Mesenchymal stem cell (in vitro differentiated cells and primary cell): ENCODE results near the gene FAF1.

Experiments used
- DNase-seq: peaks from one replicate; pipeline ENCODE4 v3.0.0-alpha.2; 2013
- H2AFZ ChIP-seq: one replicate; pipeline ENCODE4 v1.6.1; 2013; ENCODE audit warnings: low read depth, mild to moderate bottlenecking, control low read depth, inconsistent platforms, low read length, moderate library complexity
- H2AK5ac ChIP-seq: 2 replicates; pipeline ENCODE4 v1.6.1; 2013; ENCODE audit warnings: low read length, moderate library complexity, mild to moderate bottlenecking, inconsistent platforms; ENCODE audit not compliant: severe bottlenecking
- H2BK120ac ChIP-seq: one replicate; pipeline ENCODE4 v1.6.1; 2013; ENCODE audit warnings: low read depth, mild to moderate bottlenecking, inconsistent platforms, low read length, moderate library complexity
- H2BK12ac ChIP-seq, 2 experiments: one replicate each; pipeline ENCODE4 v1.6.1; 2013; ENCODE audit warnings: inconsistent platforms in 2 of 2, low read length in 2 of 2, mild to moderate bottlenecking in 2 of 2, moderate library complexity in 2 of 2, control low read depth in 1 of 2
- H2BK15ac ChIP-seq: one replicate; pipeline ENCODE4 v1.6.1; 2013; ENCODE audit warnings: mild to moderate bottlenecking, low read depth, inconsistent platforms; ENCODE audit not compliant: poor library complexity, severe bottlenecking
- H2BK5ac ChIP-seq: 2 replicates; pipeline ENCODE4 v1.6.1; 2013; ENCODE audit warnings: low read depth, mild to moderate bottlenecking, low read length, control low read depth, inconsistent platforms; ENCODE audit not compliant: poor library complexity, severe bottlenecking
- H3K14ac ChIP-seq, 2 experiments: one replicate each; pipeline ENCODE4 v1.6.1; 2013; ENCODE audit warnings: inconsistent platforms in 2 of 2, low read length in 2 of 2, control low read depth in 1 of 2, mild to moderate bottlenecking in 1 of 2, moderate library complexity in 1 of 2
- H3K18ac ChIP-seq, 2 experiments: one replicate each; pipeline ENCODE4 v1.6.1; 2013; ENCODE audit warnings: inconsistent platforms in 2 of 2, low read length in 2 of 2, control low read depth in 1 of 2, low read depth in 1 of 2, mild to moderate bottlenecking in 1 of 2
- H3K23ac ChIP-seq, 2 experiments: one replicate each; pipeline ENCODE4 v1.6.1; 2013; ENCODE audit warnings: inconsistent platforms in 2 of 2, low read length in 2 of 2, mild to moderate bottlenecking in 2 of 2, moderate library complexity in 2 of 2, control low read depth in 1 of 2
- H3K27ac ChIP-seq: 2 replicates; pipeline ENCODE4 v1.5.1; 2013; ENCODE audit warnings: mild to moderate bottlenecking, moderate library complexity, low read length, control low read depth, inconsistent platforms; ENCODE audit not compliant: poor library complexity, severe bottlenecking
- H3K27me3 ChIP-seq, 2 experiments: 2 replicates each; pipeline versions ENCODE4 v1.6.1 to v1.7.0; 2013; ENCODE audit warnings: low read length in 2 of 2, mild to moderate bottlenecking in 2 of 2, moderate library complexity in 2 of 2, control low read depth in 1 of 2, inconsistent platforms in 1 of 2; ENCODE audit not compliant: control insufficient read depth in 1 of 2, insufficient read depth in 1 of 2
- H3K36me3 ChIP-seq, 2 experiments: 2 replicates each; pipeline versions ENCODE4 v1.6.1 to v1.7.0; 2013; ENCODE audit warnings: low read length in 2 of 2, control low read depth in 1 of 2, inconsistent platforms in 1 of 2, low read depth in 1 of 2, mild to moderate bottlenecking in 1 of 2; ENCODE audit not compliant: insufficient read depth in 2 of 2, control insufficient read depth in 1 of 2
- H3K4ac ChIP-seq, 2 experiments: one replicate each; pipeline ENCODE4 v1.6.1; 2013; ENCODE audit warnings: inconsistent platforms in 2 of 2, low read length in 2 of 2, mild to moderate bottlenecking in 2 of 2, moderate library complexity in 2 of 2, control low read depth in 1 of 2, low read depth in 1 of 2
- H3K4me1 ChIP-seq: 2 replicates; pipeline ENCODE4 v1.6.1; 2013; ENCODE audit warnings: low read depth, low read length, control low read depth; ENCODE audit not compliant: control insufficient read depth, insufficient read depth
- H3K4me2 ChIP-seq: 2 replicates; pipeline ENCODE4 v1.6.1; 2013; ENCODE audit warnings: low read length, mild to moderate bottlenecking, inconsistent platforms; ENCODE audit not compliant: poor library complexity, severe bottlenecking
- H3K4me3 ChIP-seq, 2 experiments: 2 replicates each; pipeline versions ENCODE4 v1.5.1 to v1.7.0; 2013; ENCODE audit warnings: low read length in 2 of 2, mild to moderate bottlenecking in 2 of 2, control low read depth in 1 of 2, low read depth in 1 of 2; ENCODE audit not compliant: insufficient read depth in 1 of 2
- H3K79me1 ChIP-seq: replicated peaks from 2 replicates; pipeline ENCODE4 v1.6.1; 2013; ENCODE audit warnings: mild to moderate bottlenecking, control low read depth, low read length, inconsistent platforms; ENCODE audit not compliant: poor library complexity, severe bottlenecking
- H3K9ac ChIP-seq: 2 replicates; pipeline ENCODE4 v1.7.0; 2013; ENCODE audit warnings: mild to moderate bottlenecking, low read length, moderate library complexity
- H3K9me3 ChIP-seq: 2 replicates; pipeline ENCODE4 v1.7.0; 2013; ENCODE audit warnings: mild to moderate bottlenecking, low read length; ENCODE audit not compliant: control insufficient read depth
- H4K8ac ChIP-seq: one replicate; pipeline ENCODE4 v1.6.1; 2013; ENCODE audit warnings: inconsistent platforms, mild to moderate bottlenecking, low read length, moderate library complexity
- H4K91ac ChIP-seq: one replicate; pipeline ENCODE4 v1.6.1; 2013; ENCODE audit warnings: mild to moderate bottlenecking, low read length, inconsistent platforms
- WGBS: methylation state at CpG from one replicate; pipeline ENCODE4 v1.1.7; 2013; ENCODE audit warnings: mixed read lengths; 5-methylcytosine and 5-hydroxymethylcytosine counted together

FAF1 gene

GRCh38 chr1:50724626-50725286 lies 235.3 kb downstream of the FAF1 start:
- H2BK5ac ChIP-seq: no peak overlapping the region
- H3K4me2 ChIP-seq: no peak overlapping the region
- DNase-seq: no peak
- no peak overlapping the region for H2AFZ ChIP-seq
- no peak overlapping the region for H2BK12ac ChIP-seq
- H3K23ac ChIP-seq: no peak overlapping the region
- no peaks in the 10 kb centered on the region for H3K27me3 ChIP-seq
- H3K79me1 ChIP-seq: no peaks in the 10 kb centered on the region
- H4K8ac ChIP-seq: no peak overlapping the region
- H4K91ac ChIP-seq: no peak overlapping the region
- no peaks in the 10 kb centered on the region for H3K4me1 ChIP-seq
- no peak overlapping the region for H3K27ac ChIP-seq
- H2BK15ac ChIP-seq: no peak overlapping the region
- H2BK120ac ChIP-seq: no peak overlapping the region
- H2AK5ac ChIP-seq: no peak overlapping the region
- no peaks in the 10 kb centered on the region for H3K9me3 ChIP-seq
- H3K4me3 ChIP-seq: no peak overlapping the region
- H3K18ac ChIP-seq: no peak overlapping the region
- no peak overlapping the region for H3K9ac ChIP-seq
- 94% methylated on average over 4 of the region's 4 CpGs for WGBS
- H3K4ac ChIP-seq: no peak overlapping the region
- peaks cover 3 to 12% of the 10 kb centered on the region in 2 experiments for H3K36me3 ChIP-seq
- no peak overlapping the region for H3K14ac ChIP-seq

GRCh38 chr1:50720457-50721053 lies 239.5 kb downstream of the FAF1 start:
- Histone ChIP-seq H3K4me3 (no peak overlapping the region), H2BK5ac (no peak overlapping the region), H2BK120ac (no peak overlapping the region), H2BK12ac (no peak overlapping the region), H2AK5ac (no peak overlapping the region), H2BK15ac (no peak overlapping the region), H3K27ac (no peak overlapping the region), H3K14ac (no peak overlapping the region), H3K4ac (no peak overlapping the region), H3K27me3 (no peaks in the 10 kb centered on the region), H3K9ac (no peak overlapping the region), H3K18ac (no peak overlapping the region), H3K4me2 (no peak overlapping the region), H3K4me1 (no peaks in the 10 kb centered on the region), H3K9me3 (no peaks in the 10 kb centered on the region), H2AFZ (no peak overlapping the region), H4K8ac (no peak overlapping the region), H4K91ac (no peak overlapping the region), H3K23ac (no peak overlapping the region), H3K79me1 (peaks cover 5% of the 10 kb centered on the region), H3K36me3 (peaks cover 4 to 12% of the 10 kb centered on the region in 2 experiments)
- DNase-seq: no peak
- WGBS: 74% methylated on average over 3 of the region's 4 CpGs

GRCh38 chr1:50719126-50719525 lies 240.9 kb downstream of the FAF1 start:
- no peaks in the 10 kb centered on the region for H3K9me3 ChIP-seq
- no peak overlapping the region for H3K27ac ChIP-seq
- H2BK15ac ChIP-seq: no peak overlapping the region
- H4K91ac ChIP-seq: no peak overlapping the region
- H2AFZ ChIP-seq: no peak overlapping the region
- H3K14ac ChIP-seq: no peak overlapping the region
- 71% methylated on average over 1 of the region's 1 CpG for WGBS
- no peak for DNase-seq
- H4K8ac ChIP-seq: no peak overlapping the region
- H3K4ac ChIP-seq: no peak overlapping the region
- no peaks in the 10 kb centered on the region for H3K4me1 ChIP-seq
- H3K79me1 ChIP-seq: peaks cover 5% of the 10 kb centered on the region
- no peak overlapping the region for H3K4me3 ChIP-seq
- no peak overlapping the region for H3K18ac ChIP-seq
- no peak overlapping the region for H3K23ac ChIP-seq
- H2BK5ac ChIP-seq: no peak overlapping the region
- no peak overlapping the region for H2BK120ac ChIP-seq
- no peak overlapping the region for H3K4me2 ChIP-seq
- H3K36me3 ChIP-seq: peaks cover 4 to 12% of the 10 kb centered on the region in 2 experiments
- no peaks in the 10 kb centered on the region for H3K27me3 ChIP-seq
- H2BK12ac ChIP-seq: no peak overlapping the region
- no peak overlapping the region for H3K9ac ChIP-seq
- H2AK5ac ChIP-seq: no peak overlapping the region

- Histone ChIP-seq H2AK5ac (no peak overlapping the region), H3K4me1 (no peaks in the 10 kb centered on the region), H4K8ac (no peak overlapping the region), H2BK120ac (no peak overlapping the region), H3K4ac (no peak overlapping the region), H2BK12ac (no peak overlapping the region), H3K27me3 (no peaks in the 10 kb centered on the region), H3K18ac (no peak overlapping the region), H3K4me2 (no peak overlapping the region), H2BK15ac (no peak overlapping the region), H3K27ac (no peak overlapping the region), H3K79me1 (peaks cover 5% of the 10 kb centered on the region), H3K4me3 (no peak overlapping the region), H4K91ac (no peak overlapping the region), H3K23ac (no peak overlapping the region), H2AFZ (no peak overlapping the region), H2BK5ac (no peak overlapping the region), H3K9me3 (no peaks in the 10 kb centered on the region), H3K36me3 (peaks cover 4 to 12% of the 10 kb centered on the region in 2 experiments), H3K14ac (no peak overlapping the region), H3K9ac (no peak overlapping the region)
- 100% methylated on average over 1 of the region's 1 CpG for WGBS
- DNase-seq: no peak
Observed at GRCh38 chr1:50717327-50717726, 242.7 kb downstream of the FAF1 start.
